ENCODE measurements around the gene SPTA1.

- TF ChIP-seq, protein P1, sequence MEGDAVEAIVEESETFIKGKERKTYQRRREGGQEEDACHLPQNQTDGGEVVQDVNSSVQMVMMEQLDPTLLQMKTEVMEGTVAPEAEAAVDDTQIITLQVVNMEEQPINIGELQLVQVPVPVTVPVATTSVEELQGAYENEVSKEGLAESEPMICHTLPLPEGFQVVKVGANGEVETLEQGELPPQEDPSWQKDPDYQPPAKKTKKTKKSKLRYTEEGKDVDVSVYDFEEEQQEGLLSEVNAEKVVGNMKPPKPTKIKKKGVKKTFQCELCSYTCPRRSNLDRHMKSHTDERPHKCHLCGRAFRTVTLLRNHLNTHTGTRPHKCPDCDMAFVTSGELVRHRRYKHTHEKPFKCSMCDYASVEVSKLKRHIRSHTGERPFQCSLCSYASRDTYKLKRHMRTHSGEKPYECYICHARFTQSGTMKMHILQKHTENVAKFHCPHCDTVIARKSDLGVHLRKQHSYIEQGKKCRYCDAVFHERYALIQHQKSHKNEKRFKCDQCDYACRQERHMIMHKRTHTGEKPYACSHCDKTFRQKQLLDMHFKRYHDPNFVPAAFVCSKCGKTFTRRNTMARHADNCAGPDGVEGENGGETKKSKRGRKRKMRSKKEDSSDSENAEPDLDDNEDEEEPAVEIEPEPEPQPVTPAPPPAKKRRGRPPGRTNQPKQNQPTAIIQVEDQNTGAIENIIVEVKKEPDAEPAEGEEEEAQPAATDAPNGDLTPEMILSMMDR (IDR thresholded peaks at IDR 0.05 in 4 of 5, conservative IDR thresholded peaks at IDR 0.05 in 1 of 5): no peak
- TF ChIP-seq POLR2A (IDR thresholded peaks at IDR 0.05): no peak
Measured at GRCh38 chr1:158706096-158706495, 19.6 kb upstream of the SPTA1 start.
